Vagina (tissue), 2 donors: ENCODE results near the gene GPC5.

Source experiments
- POLR2A ChIP-seq, 2 donors: fragments of 450-650 bp; IDR thresholded peaks; one replicate each; pipeline ENCODE4 v1.6.1; 2017; ENCODE audit warnings: antibody characterized with exemption in 2 of 2, mild to moderate bottlenecking in 2 of 2, moderate library complexity in 2 of 2
- POLR2AphosphoS5 ChIP-seq, 2 donors: sonication (generic); formaldehyde crosslinking; IDR thresholded peaks; one replicate each; pipeline ENCODE4 v1.9.0; 2017; ENCODE audit warnings: antibody characterized with exemption in 2 of 2, mild to moderate bottlenecking in 2 of 2, low read depth in 1 of 2; ENCODE audit not compliant: insufficient read depth in 1 of 2

DNA sequence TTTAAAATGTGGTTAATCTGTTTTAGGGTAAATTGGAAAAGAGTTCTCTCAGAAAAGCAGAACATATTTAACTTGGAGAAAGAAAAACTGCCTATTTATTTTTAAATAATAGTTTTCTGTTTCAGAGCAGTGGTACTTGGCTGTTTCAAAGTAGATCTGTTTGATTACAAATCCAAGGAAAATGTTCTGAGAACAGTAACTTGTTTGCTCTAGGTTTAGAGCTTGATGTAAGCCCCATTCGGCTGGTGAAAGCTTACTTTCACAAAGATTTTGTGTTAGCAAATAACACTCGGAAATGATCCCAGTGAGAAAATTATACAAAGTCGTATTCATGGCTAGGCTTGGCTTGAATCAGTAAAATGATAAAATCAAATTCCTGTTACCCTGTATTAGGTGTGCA, 1432.4 kb downstream of the GPC5 start:
- TF ChIP-seq POLR2AphosphoS5 (IDR thresholded peaks at IDR 0.05; ENCODE audit: insufficient read depth in 1 of 2, low read depth in 1 of 2) (no peak), POLR2A (IDR thresholded peaks at IDR 0.05) (no peak)
